IgD-negative memory B cell (primary cell): Measurements from ENCODE around the gene SPACA9. TPM values are rescaled to one million over a fixed set of nuclear protein-coding genes. Genes with fewer than 3 reads are reported as not detected.

Experiments used
- H3K27ac Mint-ChIP-seq, 3 donors: one replicate each; pipeline ENCODE4 v1.8.0; 2020 to 2022; ENCODE audit warnings: mild to moderate bottlenecking in 3 of 3, mixed read lengths in 3 of 3, moderate library complexity in 1 of 3
- H3K27me3 Mint-ChIP-seq: one replicate; pipeline ENCODE4 v1.8.0; 2021; ENCODE audit warnings: mixed read lengths
- H3K36me3 Mint-ChIP-seq: one replicate; pipeline ENCODE4 v1.8.0; 2020; ENCODE audit warnings: mild to moderate bottlenecking, mixed read lengths
- H3K4me1 Mint-ChIP-seq, 3 donors: one replicate each; pipeline ENCODE4 v1.8.0; 2020 to 2022; ENCODE audit warnings: mixed read lengths in 3 of 3, mild to moderate bottlenecking in 1 of 3
- H3K4me3 Mint-ChIP-seq, 4 donors: one replicate each; pipeline ENCODE4 v1.8.0; 2020 to 2022; ENCODE audit warnings: mild to moderate bottlenecking in 4 of 4, mixed read lengths in 4 of 4, moderate library complexity in 3 of 4
- H3K9me3 Mint-ChIP-seq, 3 donors: one replicate each; pipeline ENCODE4 v1.8.0; 2020 to 2021; ENCODE audit warnings: mixed read lengths in 3 of 3, mild to moderate bottlenecking in 1 of 3
- polyA plus RNA-seq: library from polyadenylated mRNA; unstranded; fragments of 300-500 nt; fragmentation: Illumina TruSeq; gene quantifications from one replicate; pipeline ENCODE4 v1.2.3, GENCODE V29; 2021

Gene SPACA9
- polyA plus RNA-seq, 1 donor from 2014 or later = 4.6 TPM

- Mint-ChIP-seq H3K4me3 (no peak overlapping the region), H3K27ac (no peak overlapping the region), H3K27me3 (no peaks in the 10 kb centered on the region), H3K9me3 (no peaks in the 10 kb centered on the region), H3K4me1 (peaks cover 0 to 7% (median 2%) of the 10 kb centered on the region in 3 donors), H3K36me3 (peaks cover 3% of the 10 kb centered on the region)
Observed at GRCh38 chr9:132894862-132895835, 16.5 kb downstream of the SPACA9 start.

DNA sequence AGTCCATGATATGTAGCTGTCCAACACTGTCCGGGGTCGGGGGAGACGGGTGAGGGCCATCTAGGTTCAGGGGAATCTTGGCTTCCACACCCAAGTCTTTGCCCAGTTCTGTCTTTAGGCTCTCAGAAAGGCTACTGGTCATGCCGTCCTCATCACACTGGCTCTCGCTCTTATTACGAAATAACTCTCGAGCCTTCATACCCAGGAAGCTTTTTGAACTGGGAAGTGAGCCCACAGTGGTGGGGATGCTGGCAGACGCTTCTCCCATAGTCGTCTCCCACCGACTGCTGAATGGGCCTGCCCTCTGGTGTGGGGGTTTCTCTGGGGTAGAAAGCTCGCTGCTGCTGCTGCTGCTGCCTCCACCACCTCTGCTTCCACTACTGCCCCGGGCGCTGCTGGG lies 17.6 kb downstream of the SPACA9 start:
- Mint-ChIP-seq H3K36me3 (peaks cover 4% of the 10 kb centered on the region), H3K27ac (no peak overlapping the region)

DNA sequence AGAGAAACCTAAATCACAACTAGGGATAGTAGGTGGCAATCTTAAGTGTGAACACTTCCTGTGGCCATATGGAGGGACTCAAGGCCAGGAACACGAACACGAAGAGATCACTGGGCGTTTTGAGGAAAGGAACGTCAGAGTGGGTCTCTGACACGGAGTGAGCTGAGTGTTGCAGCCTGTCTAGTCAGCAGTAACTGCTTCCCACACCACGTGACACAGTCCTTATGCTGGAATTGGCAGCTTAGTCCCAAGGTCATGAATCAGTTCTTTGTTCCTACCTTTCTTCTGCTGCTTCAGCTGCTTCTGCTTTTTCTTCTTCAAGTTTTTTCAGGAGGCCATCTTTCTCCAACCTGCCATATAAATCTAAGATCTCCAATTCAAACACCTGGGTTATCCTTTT lies 18.2 kb downstream of the SPACA9 start:
- no peaks in the 10 kb centered on the region for H3K27me3 Mint-ChIP-seq
- H3K9me3 Mint-ChIP-seq = no peaks in the 10 kb centered on the region
- H3K36me3 Mint-ChIP-seq = peaks cover 6% of the 10 kb centered on the region
- no peak overlapping the region for H3K4me3 Mint-ChIP-seq
- H3K27ac Mint-ChIP-seq = no peak overlapping the region
- peaks cover 2 to 7% (median 5%) of the 10 kb centered on the region in 3 donors for H3K4me1 Mint-ChIP-seq

More for the DNA sequence above, 17.6 kb downstream of the SPACA9 start:
- Mint-ChIP-seq H3K4me3 (no peak overlapping the region), H3K4me1 (peaks cover 0 to 7% (median 2%) of the 10 kb centered on the region in 3 donors), H3K27me3 (no peaks in the 10 kb centered on the region), H3K9me3 (no peaks in the 10 kb centered on the region)

DNA sequence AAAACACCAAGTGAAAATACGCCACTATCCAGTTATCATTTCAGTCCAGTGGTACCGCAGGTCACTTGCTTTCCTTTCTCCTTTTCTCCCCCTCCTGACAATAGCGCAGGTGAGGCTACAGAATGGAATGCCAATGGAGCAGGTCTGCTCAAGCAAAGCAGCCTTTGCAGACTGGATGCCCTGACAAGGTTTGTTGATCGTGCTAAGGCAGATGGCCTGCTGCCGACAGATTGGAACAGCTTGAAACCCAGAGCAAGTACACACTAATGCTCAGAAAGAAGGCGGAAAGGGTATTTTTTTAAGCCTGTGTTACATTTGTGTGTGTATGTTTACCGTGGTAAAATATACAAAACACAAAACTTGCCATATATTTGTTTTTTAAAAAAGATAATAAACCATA lies 19.4 kb downstream of the SPACA9 start:
- peaks cover 7% of the 10 kb centered on the region for H3K36me3 Mint-ChIP-seq

DNA sequence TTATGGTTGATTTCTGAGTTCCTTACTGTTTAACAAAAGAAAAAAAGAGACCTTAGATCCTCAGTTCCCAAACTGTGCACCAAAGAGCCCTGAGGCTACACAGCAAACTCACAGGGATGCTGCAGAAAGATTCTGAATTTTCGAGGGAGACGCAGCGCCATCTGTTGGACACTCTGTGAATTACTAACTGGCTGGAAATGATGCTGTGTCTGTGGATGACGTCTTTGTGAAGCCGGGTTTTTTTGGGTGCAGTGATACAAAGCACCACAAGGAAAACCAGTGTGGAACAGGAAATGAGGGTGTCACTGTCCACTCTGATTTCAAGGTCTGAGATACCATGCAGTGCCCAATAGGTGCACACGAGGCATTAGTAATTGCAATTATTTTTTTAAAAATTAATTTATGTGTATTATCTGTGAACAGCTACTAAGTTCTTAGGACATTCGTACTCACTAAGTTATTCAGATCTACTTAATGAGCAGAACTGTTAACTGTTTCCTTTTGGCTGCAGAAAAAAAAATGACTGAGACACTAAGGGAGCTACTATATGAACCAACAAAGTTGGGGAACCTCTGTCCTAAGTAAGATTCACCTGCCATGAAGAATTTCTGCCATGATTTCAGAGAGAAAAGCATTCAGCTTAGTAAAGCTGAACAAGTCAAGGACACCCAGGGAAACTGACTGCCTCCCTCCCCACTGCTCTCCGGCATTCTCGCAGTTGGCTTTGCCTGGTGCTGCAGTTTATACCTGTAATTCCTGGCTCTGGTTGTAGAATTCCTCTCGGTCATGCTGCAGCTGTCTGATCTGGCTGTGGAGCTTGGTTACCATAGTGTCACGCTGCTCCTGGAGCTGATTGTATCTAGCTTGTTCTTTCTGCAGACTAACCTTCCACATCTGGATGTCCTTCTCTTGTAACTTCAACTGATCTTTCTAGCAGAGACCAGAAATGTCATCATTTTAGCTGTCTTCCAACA lies 23.4 kb downstream of the SPACA9 start:
- Mint-ChIP-seq H3K36me3 (peaks cover 7% of the 10 kb centered on the region), H3K27me3 (no peaks in the 10 kb centered on the region), H3K27ac (peak overlapping the region in 1 of 3 donors; percentile 17), H3K4me1 (peaks cover 0 to 4% (median 3%) of the 10 kb centered on the region in 3 donors), H3K9me3 (no peaks in the 10 kb centered on the region), H3K4me3 (no peak overlapping the region)

More for the DNA sequence above, 19.4 kb downstream of the SPACA9 start:
- H3K27ac Mint-ChIP-seq = no peak overlapping the region
- no peaks in the 10 kb centered on the region for H3K27me3 Mint-ChIP-seq
- no peak overlapping the region for H3K4me3 Mint-ChIP-seq
- H3K4me1 Mint-ChIP-seq = peaks cover 3 to 6% (median 6%) of the 10 kb centered on the region in 3 donors
- no peaks in the 10 kb centered on the region for H3K9me3 Mint-ChIP-seq

DNA sequence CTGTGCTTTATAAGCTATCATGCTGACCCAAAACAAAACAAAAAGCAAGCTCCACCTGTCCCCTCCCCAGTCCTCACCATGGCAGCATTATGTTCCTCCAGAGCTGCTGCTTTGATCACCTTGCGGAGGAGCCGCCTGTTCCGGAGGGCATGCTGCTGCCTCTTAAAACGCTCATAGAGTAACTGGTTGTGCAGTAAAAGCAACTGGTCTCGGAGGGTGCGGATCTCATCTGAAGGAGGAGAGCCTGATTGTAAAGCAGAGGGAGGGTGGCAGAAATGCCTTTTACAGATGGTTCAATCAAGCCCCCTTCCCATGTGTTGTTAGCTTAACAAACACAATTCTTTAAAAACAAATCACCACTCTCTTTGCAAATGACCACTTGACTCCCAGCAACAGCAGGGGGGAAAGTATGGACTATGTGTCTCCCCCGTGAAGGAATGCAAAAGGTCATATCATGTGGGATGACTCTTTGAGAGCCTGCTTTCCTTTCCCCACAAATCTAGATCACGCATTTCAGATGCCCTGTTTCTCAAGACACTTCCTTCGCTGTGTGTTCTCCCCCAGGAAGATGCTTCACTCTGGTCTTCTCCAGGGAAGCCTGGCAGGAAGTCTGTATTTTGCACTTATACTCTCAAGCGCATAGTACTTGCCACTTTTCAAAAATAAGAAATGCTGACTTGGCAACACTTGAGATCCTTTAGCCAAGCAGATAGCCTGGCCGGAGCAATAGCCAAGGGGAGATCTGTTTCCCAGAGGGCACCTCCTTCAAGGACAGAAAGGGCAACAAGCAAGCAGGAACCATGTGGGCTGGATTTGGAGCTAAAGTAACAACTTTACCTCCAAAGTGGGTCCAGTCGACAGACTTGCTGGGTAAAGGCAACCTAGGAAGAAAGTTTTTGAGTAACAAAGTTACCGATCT lies 25.1 kb downstream of the SPACA9 start:
- H3K4me3 Mint-ChIP-seq = no peak overlapping the region
- H3K27me3 Mint-ChIP-seq = no peaks in the 10 kb centered on the region
- peaks cover 7% of the 10 kb centered on the region for H3K36me3 Mint-ChIP-seq
- peaks cover 0 to 4% (median 3%) of the 10 kb centered on the region in 3 donors for H3K4me1 Mint-ChIP-seq
- H3K27ac Mint-ChIP-seq = no peak overlapping the region
- no peaks in the 10 kb centered on the region for H3K9me3 Mint-ChIP-seq

DNA sequence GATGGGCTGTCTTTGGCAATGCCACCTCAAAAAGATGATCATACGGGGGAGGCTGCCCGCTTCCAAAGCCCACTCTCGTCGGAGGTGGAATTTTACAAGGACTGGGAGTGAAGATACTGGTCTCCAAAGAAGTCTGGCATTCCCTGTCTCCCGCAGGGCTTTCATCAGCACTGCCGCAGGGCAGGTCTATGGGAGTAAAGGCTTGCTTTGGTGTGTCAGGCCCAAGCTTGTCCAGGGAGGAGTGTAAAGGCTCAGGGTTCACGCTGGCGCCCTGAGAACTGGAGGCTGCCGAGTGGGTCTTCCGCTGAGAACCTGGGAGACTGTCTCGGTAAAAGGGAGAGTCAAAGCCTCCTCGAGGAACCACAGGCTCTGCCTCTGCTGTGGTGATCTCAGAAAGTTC lies 27.0 kb downstream of the SPACA9 start:
- H3K4me3 Mint-ChIP-seq = no peak overlapping the region
- peaks cover 6% of the 10 kb centered on the region for H3K36me3 Mint-ChIP-seq
- H3K27me3 Mint-ChIP-seq = no peaks in the 10 kb centered on the region
- H3K4me1 Mint-ChIP-seq = peaks cover 0 to 4% (median 3%) of the 10 kb centered on the region in 3 donors
- no peak overlapping the region for H3K27ac Mint-ChIP-seq
- no peaks in the 10 kb centered on the region for H3K9me3 Mint-ChIP-seq

GRCh38 chr9:132908635-132909034 lies 29.9 kb downstream of the SPACA9 start:
- no peaks in the 10 kb centered on the region for H3K9me3 Mint-ChIP-seq
- no peak overlapping the region for H3K4me3 Mint-ChIP-seq
- H3K27ac Mint-ChIP-seq = no peak overlapping the region
- H3K36me3 Mint-ChIP-seq = peaks cover 8% of the 10 kb centered on the region
- H3K27me3 Mint-ChIP-seq = no peaks in the 10 kb centered on the region
- no peaks in the 10 kb centered on the region for H3K4me1 Mint-ChIP-seq

- no peak overlapping the region for H3K4me3 Mint-ChIP-seq
- no peaks in the 10 kb centered on the region for H3K4me1 Mint-ChIP-seq
- no peaks in the 10 kb centered on the region for H3K9me3 Mint-ChIP-seq
- peaks cover 8% of the 10 kb centered on the region for H3K36me3 Mint-ChIP-seq
- H3K27me3 Mint-ChIP-seq = no peaks in the 10 kb centered on the region
- no peak overlapping the region for H3K27ac Mint-ChIP-seq
Observed at GRCh38 chr9:132909311-132909710, 30.6 kb downstream of the SPACA9 start.

GRCh38 chr9:132910376-132910775 lies 31.7 kb downstream of the SPACA9 start:
- no peaks in the 10 kb centered on the region for H3K4me1 Mint-ChIP-seq
- no peak overlapping the region for H3K4me3 Mint-ChIP-seq
- H3K27me3 Mint-ChIP-seq = no peaks in the 10 kb centered on the region
- H3K36me3 Mint-ChIP-seq = peaks cover 11% of the 10 kb centered on the region
- no peak overlapping the region for H3K27ac Mint-ChIP-seq
- H3K9me3 Mint-ChIP-seq = no peaks in the 10 kb centered on the region

- peaks cover 16% of the 10 kb centered on the region for H3K36me3 Mint-ChIP-seq
- H3K27ac Mint-ChIP-seq = no peak overlapping the region
- peak overlapping the region in 1 of 4 donors; percentile 12 for H3K4me3 Mint-ChIP-seq
- no peaks in the 10 kb centered on the region for H3K9me3 Mint-ChIP-seq
- no peaks in the 10 kb centered on the region for H3K4me1 Mint-ChIP-seq
- H3K27me3 Mint-ChIP-seq = no peaks in the 10 kb centered on the region
Observed at GRCh38 chr9:132912131-132912530, 33.4 kb downstream of the SPACA9 start.

DNA sequence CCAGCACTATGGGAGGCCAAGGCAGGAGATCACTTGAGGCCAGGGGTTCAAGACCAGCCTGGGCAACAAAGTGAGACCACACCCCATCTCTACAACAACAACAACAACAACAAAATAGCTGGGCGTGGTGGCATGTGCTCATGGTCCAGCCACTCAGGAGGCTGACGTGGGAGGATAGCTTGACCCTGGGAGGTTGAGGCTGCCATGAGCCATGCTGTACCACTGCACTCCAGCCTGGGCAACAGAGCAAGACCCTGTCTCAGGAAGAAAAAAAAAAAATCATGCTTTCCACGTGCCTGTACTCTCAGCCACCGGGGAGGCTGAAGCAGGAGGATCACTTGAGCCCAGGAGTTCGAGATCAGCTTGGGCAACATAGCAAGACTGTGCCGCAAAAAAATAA lies 36.2 kb downstream of the SPACA9 start:
- H3K9me3 Mint-ChIP-seq = peaks cover 0 to 1% (median 0%) of the 10 kb centered on the region in 3 donors

DNA sequence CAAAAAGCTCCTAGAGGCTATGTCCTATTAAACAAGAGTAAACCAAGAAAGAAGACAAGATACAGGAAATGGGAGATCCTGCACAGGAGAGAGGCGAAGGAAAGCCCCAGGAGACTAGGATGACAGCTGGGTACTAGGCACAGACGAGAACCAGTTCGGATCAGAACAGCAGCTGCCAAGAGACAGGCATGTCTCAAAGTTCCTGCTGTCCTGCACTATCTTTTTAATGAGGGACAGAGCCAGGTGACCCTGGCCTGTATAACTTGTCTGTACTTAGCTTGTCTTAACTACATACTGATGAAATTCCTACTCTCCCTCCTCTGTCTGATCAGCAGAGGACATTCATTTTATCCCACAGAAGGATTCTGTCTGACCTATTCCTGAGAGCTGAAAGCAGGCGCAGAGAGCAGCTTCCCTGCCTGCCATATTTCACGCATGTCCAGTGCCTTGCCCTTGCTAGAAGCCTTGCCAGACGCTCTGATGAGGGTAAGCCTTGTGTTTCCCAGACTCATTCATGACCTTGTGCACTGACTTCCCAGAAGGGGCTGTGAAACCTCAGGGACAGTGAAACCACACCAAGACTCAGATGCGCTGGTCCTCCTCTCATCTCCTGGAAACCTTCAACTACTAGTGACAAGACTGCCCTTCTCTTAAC lies 41.0 kb downstream of the SPACA9 start:
- H3K4me1 Mint-ChIP-seq = peaks cover 0 to 1% (median 0%) of the 10 kb centered on the region in 3 donors
- peaks cover 14% of the 10 kb centered on the region for H3K36me3 Mint-ChIP-seq
- no peak overlapping the region for H3K4me3 Mint-ChIP-seq
- no peak overlapping the region for H3K27ac Mint-ChIP-seq
- H3K9me3 Mint-ChIP-seq = peaks cover 0 to 1% (median 0%) of the 10 kb centered on the region in 3 donors
- no peaks in the 10 kb centered on the region for H3K27me3 Mint-ChIP-seq

More for the DNA sequence above, 36.2 kb downstream of the SPACA9 start:
- peaks cover 16% of the 10 kb centered on the region for H3K36me3 Mint-ChIP-seq
- H3K27me3 Mint-ChIP-seq = no peaks in the 10 kb centered on the region
- peak overlapping the region in 1 of 3 donors; percentile 87 for H3K27ac Mint-ChIP-seq
- no peak overlapping the region for H3K4me3 Mint-ChIP-seq
- H3K4me1 Mint-ChIP-seq = no peaks in the 10 kb centered on the region
